ENCODE data around the gene SLF2.

Gene SLF2

GRCh38 chr10:100980711-100981110, 67.9 kb downstream of the SLF2 start:
- DNase-seq (ENCODE audit: low read depth, low spot score): no peak

GRCh38 chr10:100981178-100981772, 68.5 kb downstream of the SLF2 start:
- DNase-seq (ENCODE audit: low read depth, low spot score): no peak

GRCh38 chr10:100982916-100983830, 70.4 kb downstream of the SLF2 start:
- no peak for DNase-seq (ENCODE audit: low read depth, low spot score)

GRCh38 chr10:100983868-100984671, 71.3 kb downstream of the SLF2 start:
- no peak for DNase-seq (ENCODE audit: low read depth, low spot score)

- no peak for DNase-seq (ENCODE audit: low read depth, low spot score)
Observed at GRCh38 chr10:100984672-100985177, 72.0 kb downstream of the SLF2 start.

GRCh38 chr10:100985336-100985735, 72.6 kb downstream of the SLF2 start:
- DNase-seq (ENCODE audit: low read depth, low spot score): no peak

- DNase-seq (ENCODE audit: low read depth, low spot score): no peak
Observed at GRCh38 chr10:100986623-100986951, 73.8 kb downstream of the SLF2 start.

GRCh38 chr10:100986952-100987684, 74.4 kb downstream of the SLF2 start, which contains the start of the genes MRPL43 and TWNK:
MRPL43 (minus strand) TSS chr10:100987497; CDS start chr10:100987443, 54 bp downstream.
TWNK (plus strand) TSS chr10:100987543; CDS start chr10:100988211, 668 bp downstream.
- peak; percentile 87 for DNase-seq (ENCODE audit: low read depth, low spot score)

GRCh38 chr10:100987685-100988049, 74.9 kb downstream of the SLF2 start:
- DNase-seq (ENCODE audit: low read depth, low spot score): no peak

GRCh38 chr10:100988166-100988565, 75.4 kb downstream of the SLF2 start:
- no peak for DNase-seq (ENCODE audit: low read depth, low spot score)

- DNase-seq (ENCODE audit: low read depth, low spot score): no peak
Observed at GRCh38 chr10:100989088-100989487, 76.3 kb downstream of the SLF2 start.

- DNase-seq (ENCODE audit: low read depth, low spot score): peak; percentile 63
Observed at GRCh38 chr10:100993986-100994708, 81.4 kb downstream of the SLF2 start.

GRCh38 chr10:100995181-100995580, 82.4 kb downstream of the SLF2 start:
- DNase-seq (ENCODE audit: low read depth, low spot score): no peak

GRCh38 chr10:100996678-100997359, 84.1 kb downstream of the SLF2 start:
- peak; percentile 62 for DNase-seq (ENCODE audit: low read depth, low spot score)

GRCh38 chr10:100997360-100998182, 84.8 kb downstream of the SLF2 start:
- peak; percentile 91 for DNase-seq (ENCODE audit: low read depth, low spot score)

- peak; percentile 91 for DNase-seq (ENCODE audit: low read depth, low spot score)
Observed at GRCh38 chr10:100998183-100998990, 85.6 kb downstream of the SLF2 start.

GRCh38 chr10:100998991-100999741, 86.4 kb downstream of the SLF2 start:
- DNase-seq (ENCODE audit: low read depth, low spot score): peak; percentile 91

- no peak for DNase-seq (ENCODE audit: low read depth, low spot score)
Observed at GRCh38 chr10:100999742-101000126, 87.0 kb downstream of the SLF2 start, which contains the start of gene LZTS2. LZTS2 (plus strand) TSS chr10:100999808; CDS start chr10:101002539, 2,731 bp downstream.

All from astrocyte of the hippocampus (primary cell).